Thyroid gland (tissue), 4 donors: Measurements from ENCODE around the gene INTS1.

Experiments
- POLR2A ChIP-seq, 2 donors: fragments of 450-650 bp; IDR thresholded peaks; one replicate each; pipeline ENCODE4 v1.6.1; 2017; ENCODE audit warnings: antibody characterized with exemption in 2 of 2, mild to moderate bottlenecking in 2 of 2, moderate library complexity in 1 of 2
- TF ChIP-seq, protein P1 (sequence below), 6 experiments: fragments of 200-600 bp in 3 of 6; fragments of 450-650 bp in 3 of 6; sonication (generic) in 3 of 6; IDR thresholded peaks; one replicate each; pipeline ENCODE4 v1.5.1; 2016 to 2019; ENCODE audit warnings: antibody characterized with exemption in 6 of 6, mild to moderate bottlenecking in 2 of 6, inconsistent platforms in 1 of 6, moderate library complexity in 1 of 6

DNA sequence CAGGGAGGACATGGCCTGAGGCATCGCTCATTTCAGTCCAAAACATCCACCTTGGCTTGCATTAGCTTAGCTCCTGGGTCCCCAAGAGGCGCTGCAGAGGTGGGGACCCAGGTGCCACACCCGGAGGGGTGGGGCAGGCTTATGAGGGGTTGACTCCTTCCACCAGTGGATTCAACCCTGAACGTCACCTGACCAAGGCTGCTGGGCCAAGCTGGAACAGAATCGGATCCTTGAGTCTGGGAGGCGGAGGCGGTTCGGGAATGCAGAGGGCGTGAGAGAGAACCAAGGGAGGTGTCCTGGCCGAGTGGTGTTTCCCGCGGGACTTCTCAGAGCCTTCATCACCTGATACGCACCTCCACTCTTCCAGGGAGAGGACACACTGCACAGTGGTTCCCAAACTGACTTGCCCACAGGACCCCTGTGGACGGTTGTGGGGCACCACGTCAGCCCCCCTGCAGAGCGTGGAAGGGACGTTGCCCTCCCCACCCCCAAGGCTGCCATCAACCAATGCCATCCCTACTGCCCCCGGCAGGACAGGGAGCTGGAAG lies 40.4 kb downstream of the INTS1 start:
- TF ChIP-seq, protein P1, sequence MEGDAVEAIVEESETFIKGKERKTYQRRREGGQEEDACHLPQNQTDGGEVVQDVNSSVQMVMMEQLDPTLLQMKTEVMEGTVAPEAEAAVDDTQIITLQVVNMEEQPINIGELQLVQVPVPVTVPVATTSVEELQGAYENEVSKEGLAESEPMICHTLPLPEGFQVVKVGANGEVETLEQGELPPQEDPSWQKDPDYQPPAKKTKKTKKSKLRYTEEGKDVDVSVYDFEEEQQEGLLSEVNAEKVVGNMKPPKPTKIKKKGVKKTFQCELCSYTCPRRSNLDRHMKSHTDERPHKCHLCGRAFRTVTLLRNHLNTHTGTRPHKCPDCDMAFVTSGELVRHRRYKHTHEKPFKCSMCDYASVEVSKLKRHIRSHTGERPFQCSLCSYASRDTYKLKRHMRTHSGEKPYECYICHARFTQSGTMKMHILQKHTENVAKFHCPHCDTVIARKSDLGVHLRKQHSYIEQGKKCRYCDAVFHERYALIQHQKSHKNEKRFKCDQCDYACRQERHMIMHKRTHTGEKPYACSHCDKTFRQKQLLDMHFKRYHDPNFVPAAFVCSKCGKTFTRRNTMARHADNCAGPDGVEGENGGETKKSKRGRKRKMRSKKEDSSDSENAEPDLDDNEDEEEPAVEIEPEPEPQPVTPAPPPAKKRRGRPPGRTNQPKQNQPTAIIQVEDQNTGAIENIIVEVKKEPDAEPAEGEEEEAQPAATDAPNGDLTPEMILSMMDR (IDR thresholded peaks at IDR 0.05): no peak
- TF ChIP-seq POLR2A (IDR thresholded peaks at IDR 0.05): no peak
